ENCODE results near the gene ALDH1A3.
A peak's percentile ranks its signal among the peaks of the same experiment; 100 is the strongest.

The ALDH1A3 gene

GRCh38 chr15:100902436-100903167 is 23.0 kb downstream of the ALDH1A3 start:
- no peak for DNase-seq

GRCh38 chr15:100903168-100903554 is 23.5 kb downstream of the ALDH1A3 start:
- no peak for DNase-seq

- no peak for DNase-seq
Measured at GRCh38 chr15:100905850-100906249, 26.2 kb downstream of the ALDH1A3 start.

GRCh38 chr15:100908466-100908865 is 28.8 kb downstream of the ALDH1A3 start:
- no peak for DNase-seq

GRCh38 chr15:100909565-100909964 is 29.9 kb downstream of the ALDH1A3 start:
- no peak for DNase-seq

- DNase-seq = no peak
Measured at GRCh38 chr15:100909989-100910955, 30.6 kb downstream of the ALDH1A3 start.

GRCh38 chr15:100911086-100911485 is 31.5 kb downstream of the ALDH1A3 start:
- DNase-seq = no peak

GRCh38 chr15:100913961-100914360 is 34.3 kb downstream of the ALDH1A3 start:
- no peak for DNase-seq

- DNase-seq = no peak
Measured at GRCh38 chr15:100914876-100915275, 35.2 kb downstream of the ALDH1A3 start.

- peak; percentile 34 to 53 for DNase-seq
Measured at GRCh38 chr15:100918034-100918689, 38.5 kb downstream of the ALDH1A3 start.

GRCh38 chr15:100918690-100919480 is 39.3 kb downstream of the ALDH1A3 start, which contains the start of gene LRRK1:
LRRK1 (plus strand) TSS chr15:100919357; CDS start chr15:100924633, 5,276 bp downstream.
- no peak for DNase-seq

GRCh38 chr15:100919481-100920405 is 40.1 kb downstream of the ALDH1A3 start:
- DNase-seq = no peak

GRCh38 chr15:100920516-100921135 is 41.0 kb downstream of the ALDH1A3 start:
- no peak for DNase-seq

- peak in 1 of 2 experiments; percentile 11 for DNase-seq
Measured at GRCh38 chr15:100922192-100923040, 42.8 kb downstream of the ALDH1A3 start.

GRCh38 chr15:100923076-100923475 is 43.4 kb downstream of the ALDH1A3 start:
- no peak for DNase-seq

- DNase-seq = no peak
Measured at GRCh38 chr15:100923902-100924301, 44.3 kb downstream of the ALDH1A3 start.

GRCh38 chr15:100924436-100924835 is 44.8 kb downstream of the ALDH1A3 start:
- no peak for DNase-seq

GRCh38 chr15:100925480-100925879 is 45.8 kb downstream of the ALDH1A3 start:
- DNase-seq = no peak

- DNase-seq = no peak
Measured at GRCh38 chr15:100926258-100926657, 46.6 kb downstream of the ALDH1A3 start.

Measured in AML-193 (cell line).